HCT116 (cell line): Measurements from ENCODE around the gene PDE4A.

Experiments used
- ATF3 ChIP-seq: IDR thresholded peaks from 2 replicates; pipeline ENCODE4 v1.6.1; 2012
- CBX3 ChIP-seq: IDR thresholded peaks from 2 replicates; pipeline ENCODE4 v1.6.1; 2012; ENCODE audit warnings: low read depth
- CEBPB ChIP-seq: IDR thresholded peaks from 2 replicates; pipeline ENCODE4 v1.6.1; 2012; ENCODE audit warnings: low read depth
- CTCF ChIP-seq, 3 experiments: fragments of 200-600 bp in 1 of 3; sonication (generic) in 1 of 3; IDR thresholded peaks in 2 of 3; conservative IDR thresholded peaks in 1 of 3; 2 replicates each; pipeline ENCODE4 v1.5.1; 2012 to 2017; ENCODE audit warnings: low read depth in 2 of 3, low read length in 2 of 3, antibody characterized with exemption in 1 of 3, borderline replicate concordance in 1 of 3, control low read depth in 1 of 3, mild to moderate bottlenecking in 1 of 3, mixed read lengths in 1 of 3, mixed run types in 1 of 3, moderate library complexity in 1 of 3; ENCODE audit not compliant: insufficient read depth in 1 of 3
- EGR1 ChIP-seq: IDR thresholded peaks from 2 replicates; pipeline ENCODE4 v1.6.1; 2012; ENCODE audit warnings: low read depth
- EZH2 ChIP-seq: fragments of 200-600 bp; sonication (generic); IDR thresholded peaks from 2 replicates; pipeline ENCODE4 v1.6.1; 2017; ENCODE audit warnings: antibody characterized with exemption, mixed run types
- MAX ChIP-seq: IDR thresholded peaks from 2 replicates; pipeline ENCODE4 v1.6.1; 2012
- POLR2A ChIP-seq: IDR thresholded peaks from 2 replicates; pipeline ENCODE4 v1.7.0; 2011; ENCODE audit warnings: borderline replicate concordance; ENCODE audit not compliant: insufficient read depth, insufficient read length; ENCODE audit errors: extremely low read depth
- POLR2AphosphoS5 ChIP-seq: IDR thresholded peaks from 2 replicates; pipeline ENCODE4 v1.6.1; 2011; ENCODE audit warnings: mild to moderate bottlenecking, low read depth, low read length, moderate library complexity
- SIN3A ChIP-seq: IDR thresholded peaks from 2 replicates; pipeline ENCODE4 v1.6.1; 2012; ENCODE audit warnings: low read depth
- TCF7L2 ChIP-seq: IDR thresholded peaks from 2 replicates; pipeline ENCODE4 v1.7.0; 2011; ENCODE audit warnings: borderline replicate concordance, inconsistent platforms; ENCODE audit not compliant: insufficient read depth, insufficient read length; ENCODE audit errors: extremely low read depth

- no peak for TF ChIP-seq CTCF (IDR thresholded peaks at IDR 0.05 in 2 of 3, conservative IDR thresholded peaks at IDR 0.05 in 1 of 3; ENCODE audit: borderline replicate concordance in 1 of 3, insufficient read depth in 1 of 3, low read depth in 2 of 3, low read length in 2 of 3)
- TF ChIP-seq EZH2 = no peak
- TF ChIP-seq CEBPB = no peak
- no peak for TF ChIP-seq CBX3
- TF ChIP-seq POLR2A = no peak
- TF ChIP-seq POLR2AphosphoS5 = no peak
- no peak for TF ChIP-seq SIN3A
- no peak for TF ChIP-seq ATF3
- no peak for TF ChIP-seq EGR1
- TF ChIP-seq TCF7L2 = no peak
- TF ChIP-seq MAX = no peak
Measured at GRCh38 chr19:10378124-10378523, 42.2 kb upstream of the PDE4A start.
